OCI-M1 (cell line): ENCODE data around the gene LOXL3.

Source experiments
- DNase-seq: peaks from one replicate; lab custom pipeline; 2025; lab: John Stamatoyannopoulos, UW

LOXL3 gene, protein sequence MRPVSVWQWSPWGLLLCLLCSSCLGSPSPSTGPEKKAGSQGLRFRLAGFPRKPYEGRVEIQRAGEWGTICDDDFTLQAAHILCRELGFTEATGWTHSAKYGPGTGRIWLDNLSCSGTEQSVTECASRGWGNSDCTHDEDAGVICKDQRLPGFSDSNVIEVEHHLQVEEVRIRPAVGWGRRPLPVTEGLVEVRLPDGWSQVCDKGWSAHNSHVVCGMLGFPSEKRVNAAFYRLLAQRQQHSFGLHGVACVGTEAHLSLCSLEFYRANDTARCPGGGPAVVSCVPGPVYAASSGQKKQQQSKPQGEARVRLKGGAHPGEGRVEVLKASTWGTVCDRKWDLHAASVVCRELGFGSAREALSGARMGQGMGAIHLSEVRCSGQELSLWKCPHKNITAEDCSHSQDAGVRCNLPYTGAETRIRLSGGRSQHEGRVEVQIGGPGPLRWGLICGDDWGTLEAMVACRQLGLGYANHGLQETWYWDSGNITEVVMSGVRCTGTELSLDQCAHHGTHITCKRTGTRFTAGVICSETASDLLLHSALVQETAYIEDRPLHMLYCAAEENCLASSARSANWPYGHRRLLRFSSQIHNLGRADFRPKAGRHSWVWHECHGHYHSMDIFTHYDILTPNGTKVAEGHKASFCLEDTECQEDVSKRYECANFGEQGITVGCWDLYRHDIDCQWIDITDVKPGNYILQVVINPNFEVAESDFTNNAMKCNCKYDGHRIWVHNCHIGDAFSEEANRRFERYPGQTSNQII

GRCh38 chr2:74553892-74554819 is at the start of gene LOXL3, which contains the start of gene DOK1:
Gene LOXL3, minus strand, starts transcription at chr2:74553942. Its CDS starts 1,308 bp downstream, at chr2:74552634.
Gene DOK1, plus strand, starts transcription at chr2:74554720. Its CDS starts 35 bp downstream, at chr2:74554755.
- peak; percentile 86 for DNase-seq

GRCh38 chr2:74602586-74603281 is 49.0 kb upstream of the LOXL3 start:
- no peak for DNase-seq

GRCh38 chr2:74599676-74600075 is 45.9 kb upstream of the LOXL3 start:
- peak; percentile 67 for DNase-seq

DNA sequence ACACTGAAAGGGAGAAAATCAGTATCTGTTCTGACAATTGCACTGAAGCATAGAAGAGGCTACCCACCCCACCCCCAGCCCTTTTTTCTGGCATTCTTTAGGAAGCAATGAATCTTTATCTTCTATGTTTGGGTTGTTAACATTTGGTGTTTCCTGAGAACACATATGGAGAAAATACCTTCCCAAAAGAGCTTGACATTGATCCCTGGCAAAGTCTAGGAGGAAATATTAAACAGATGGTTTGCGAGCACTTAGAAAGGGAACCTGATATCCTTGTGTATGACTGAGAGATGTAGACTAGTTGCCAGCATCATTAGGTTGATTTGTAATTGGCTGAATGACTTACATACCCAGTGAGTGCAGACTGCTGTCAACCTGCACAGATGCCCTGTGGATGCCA is 43.7 kb upstream of the LOXL3 start:
- DNase-seq: no peak

- no peak for DNase-seq
These were observed 42.8 kb upstream of the LOXL3 start for GRCh38 chr2:74596584-74596983.

DNA sequence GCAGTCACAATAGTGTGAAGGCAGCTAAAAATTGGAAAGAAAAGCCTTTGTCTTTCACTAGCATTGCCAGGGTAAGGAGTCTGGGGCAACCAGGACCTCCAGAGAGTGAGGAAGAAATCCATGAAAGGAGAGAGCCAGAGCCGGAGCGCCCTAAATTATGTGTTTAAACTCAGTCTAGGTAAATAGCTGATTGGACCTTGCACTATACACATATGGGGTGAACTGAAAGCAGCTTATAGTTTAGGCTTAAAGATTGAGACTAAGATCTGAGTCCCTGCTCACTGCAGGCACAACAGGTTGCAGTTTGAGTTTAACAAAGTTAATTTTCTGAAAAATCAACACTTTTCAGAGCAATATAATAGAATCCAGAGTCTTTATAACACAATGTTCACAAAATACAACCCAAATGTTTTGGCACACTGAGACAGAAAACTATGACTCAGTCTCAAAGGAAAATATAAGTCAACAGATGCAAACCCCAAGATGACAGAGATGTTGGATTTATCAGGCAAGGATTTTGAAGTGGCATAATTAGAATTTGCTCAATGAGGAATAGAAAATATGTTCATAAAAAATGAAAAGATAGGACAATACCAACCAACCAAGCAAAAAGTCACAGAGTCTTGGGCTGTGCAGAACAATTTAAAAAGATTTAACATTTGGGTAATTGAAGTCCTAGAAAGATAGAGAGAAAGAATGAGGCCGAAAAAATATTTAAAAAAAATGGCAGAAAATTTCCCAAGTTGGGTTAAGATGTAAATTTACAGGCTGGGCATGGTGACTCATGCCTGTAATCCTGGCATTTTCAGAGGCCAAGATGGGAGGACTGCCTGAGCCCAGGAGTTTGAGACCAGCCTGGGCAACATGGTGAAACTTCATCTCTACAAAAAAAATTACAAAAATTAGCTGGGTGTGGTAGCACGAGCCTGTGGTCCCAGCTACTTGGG is 40.4 kb upstream of the LOXL3 start:
- no peak for DNase-seq

DNA sequence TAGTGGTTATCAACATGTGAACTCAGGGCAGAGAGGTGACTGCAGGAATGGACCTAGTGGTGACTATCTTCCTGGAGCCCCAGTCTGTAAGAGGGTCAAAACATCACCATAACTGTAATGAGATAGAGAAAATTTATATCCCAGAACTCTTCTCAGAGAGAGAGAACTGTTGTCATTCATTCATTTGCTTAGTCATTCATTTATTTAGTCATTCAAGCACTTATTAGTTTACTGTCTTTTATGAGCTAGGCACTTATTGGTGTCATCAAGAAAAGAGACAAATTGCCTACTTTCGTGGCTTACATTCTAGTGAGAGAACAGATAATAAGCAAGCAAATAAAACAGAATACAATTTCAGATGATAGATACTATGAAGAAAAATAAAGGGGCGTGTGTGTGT is 34.9 kb upstream of the LOXL3 start:
- no peak for DNase-seq

DNA sequence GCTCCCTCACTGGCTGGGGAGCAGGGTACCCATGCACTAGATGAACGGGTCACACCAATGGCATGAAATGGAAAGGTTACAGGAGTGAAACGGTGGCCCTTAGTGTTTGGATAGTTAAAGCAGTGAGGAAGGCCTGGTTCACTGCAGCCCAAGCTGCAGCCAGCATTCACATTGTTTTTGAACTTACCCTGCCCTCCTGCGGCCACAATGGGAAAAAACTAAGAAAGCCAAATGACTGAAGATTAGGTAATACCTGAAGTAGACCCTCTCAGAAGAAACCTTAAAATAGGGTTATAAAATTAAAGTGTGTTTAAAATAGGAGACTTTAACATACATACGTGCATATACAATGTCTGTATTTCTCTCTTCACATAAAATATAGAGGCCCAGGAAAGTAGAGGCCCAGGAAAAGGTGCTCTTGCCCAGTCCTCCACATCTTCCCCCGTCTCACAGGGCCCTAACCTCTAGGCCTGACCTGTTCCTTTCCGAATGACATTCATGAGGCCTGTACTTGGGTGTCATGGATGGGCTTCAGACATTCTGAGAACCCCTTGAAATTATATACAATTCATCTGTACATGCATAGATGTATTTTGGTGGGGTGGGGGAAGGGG is 34.0 kb upstream of the LOXL3 start:
- DNase-seq: peak; percentile 77

- DNase-seq: peak; percentile 65
These were observed 31.9 kb upstream of the LOXL3 start for GRCh38 chr2:74585406-74586185.

DNA sequence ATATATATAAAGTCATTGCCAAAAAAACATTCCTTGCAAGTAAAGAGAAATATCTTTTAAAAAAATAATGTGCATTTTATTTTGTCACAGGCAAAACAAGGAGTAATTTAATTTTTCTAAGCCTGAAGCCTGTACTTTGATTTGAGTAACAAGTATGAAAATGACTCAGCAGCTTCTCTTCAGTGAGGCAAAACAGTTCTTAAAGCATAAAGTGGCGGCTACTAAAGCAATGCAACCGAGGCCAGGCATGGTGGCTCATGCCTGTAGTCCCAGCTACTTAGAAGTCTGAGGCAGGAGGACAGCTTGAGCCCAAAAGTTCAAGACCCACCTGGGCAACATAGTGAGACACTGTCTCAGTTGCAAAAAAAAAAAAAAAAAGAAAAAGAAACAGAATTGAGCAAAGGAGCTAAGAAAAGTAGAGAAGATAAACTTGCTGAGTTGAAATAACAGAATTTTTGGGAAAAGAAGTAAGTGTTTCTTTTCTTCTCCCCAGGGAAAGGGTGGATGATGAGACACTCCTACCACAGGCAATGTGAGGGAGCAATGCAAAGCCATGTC is 30.4 kb upstream of the LOXL3 start:
- no peak for DNase-seq

GRCh38 chr2:74583504-74583903 is 29.8 kb upstream of the LOXL3 start:
- DNase-seq: no peak

DNA sequence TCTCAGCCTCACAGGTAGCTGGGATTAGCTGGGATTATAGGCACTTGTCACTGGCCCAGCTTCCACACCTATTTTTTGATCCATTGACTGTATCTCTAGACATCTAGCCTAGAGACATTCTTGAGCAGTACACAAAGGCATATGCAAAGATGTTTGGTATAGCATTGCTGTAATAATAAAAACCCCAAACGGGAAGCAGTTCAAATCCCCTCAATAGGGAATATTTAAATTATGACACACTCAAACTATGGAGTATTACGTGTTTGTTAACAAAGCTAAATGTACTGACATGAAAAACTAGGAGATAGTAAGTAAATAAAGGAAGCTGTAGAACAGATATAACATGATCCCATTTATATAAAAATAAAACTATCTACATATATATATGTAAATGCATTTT is 28.4 kb upstream of the LOXL3 start:
- no peak for DNase-seq

DNA sequence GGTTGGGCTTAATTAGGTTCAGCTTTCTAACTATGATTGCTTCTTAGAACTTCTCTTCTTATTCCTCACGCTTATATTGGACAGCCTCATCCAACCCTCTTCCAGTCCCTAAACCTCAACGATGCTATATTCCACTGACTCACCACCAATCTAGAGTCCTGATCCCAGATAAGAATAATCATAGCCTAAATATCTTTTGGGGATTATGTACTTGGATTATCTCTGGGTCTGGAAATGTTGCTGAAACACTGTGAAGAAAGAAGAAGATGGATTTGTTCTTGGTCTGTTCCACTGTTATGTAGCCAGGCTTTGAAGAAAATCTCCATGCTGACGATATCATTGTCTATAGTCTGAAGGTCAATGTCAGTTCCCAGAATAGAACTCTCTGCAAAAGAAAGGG is 27.7 kb upstream of the LOXL3 start:
- no peak for DNase-seq

DNA sequence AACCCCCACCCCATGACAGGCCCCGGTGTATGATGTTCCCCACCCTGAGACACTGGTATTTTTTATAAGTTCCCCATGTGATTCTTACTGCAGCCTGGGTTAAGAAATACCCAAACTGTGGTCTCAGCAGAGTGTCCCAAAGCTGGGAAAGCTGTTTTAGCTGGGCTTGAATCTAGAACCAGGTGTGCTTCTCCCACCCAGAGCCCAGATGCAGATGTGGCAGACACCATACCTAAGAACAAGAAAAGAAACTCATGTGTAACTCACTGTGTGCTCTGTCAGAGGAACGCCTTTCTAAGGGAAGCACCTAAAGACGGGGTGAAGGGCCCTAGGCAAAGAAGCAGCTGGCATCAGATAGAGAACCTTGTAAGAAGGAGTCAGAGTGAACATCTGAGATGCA is 24.7 kb upstream of the LOXL3 start:
- DNase-seq: no peak

DNA sequence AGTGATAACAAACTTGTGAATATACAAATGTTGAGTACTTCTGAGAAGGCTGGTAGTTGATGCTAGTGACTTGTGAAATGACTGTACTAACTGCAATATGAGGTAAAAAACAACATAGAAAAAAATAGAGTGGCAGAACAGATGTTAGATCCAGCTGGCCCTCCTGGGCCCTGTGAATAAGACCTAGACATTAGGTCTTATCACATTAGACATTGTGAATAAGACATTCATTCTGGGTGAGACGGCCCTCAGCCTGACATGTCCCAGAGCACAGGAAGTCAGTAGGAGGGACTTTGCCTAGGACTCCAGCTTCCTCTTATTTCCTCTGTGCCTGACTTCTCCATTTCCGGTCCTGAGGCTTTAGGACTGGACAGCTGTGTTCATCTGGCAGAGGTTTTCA is 23.7 kb upstream of the LOXL3 start:
- DNase-seq: peak; percentile 76

DNA sequence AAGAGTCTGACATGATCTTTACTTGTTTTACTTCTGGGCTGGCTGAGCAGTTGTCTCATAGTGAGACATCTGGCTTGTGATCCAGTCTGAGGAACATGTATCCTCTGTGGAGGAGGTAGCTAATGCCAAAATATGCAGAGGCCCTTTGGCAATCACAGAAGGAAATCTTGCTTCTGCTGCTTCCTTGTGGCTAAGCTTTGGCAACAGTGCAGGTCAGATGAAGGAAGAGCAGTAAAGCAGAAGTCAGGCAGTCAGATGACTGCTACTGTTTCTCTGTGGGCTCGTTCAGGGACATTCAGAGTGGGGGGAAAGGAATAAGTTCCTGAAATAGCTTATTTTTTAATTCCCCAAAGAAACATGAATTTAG is 23.1 kb upstream of the LOXL3 start:
- peak; percentile 67 for DNase-seq

DNA sequence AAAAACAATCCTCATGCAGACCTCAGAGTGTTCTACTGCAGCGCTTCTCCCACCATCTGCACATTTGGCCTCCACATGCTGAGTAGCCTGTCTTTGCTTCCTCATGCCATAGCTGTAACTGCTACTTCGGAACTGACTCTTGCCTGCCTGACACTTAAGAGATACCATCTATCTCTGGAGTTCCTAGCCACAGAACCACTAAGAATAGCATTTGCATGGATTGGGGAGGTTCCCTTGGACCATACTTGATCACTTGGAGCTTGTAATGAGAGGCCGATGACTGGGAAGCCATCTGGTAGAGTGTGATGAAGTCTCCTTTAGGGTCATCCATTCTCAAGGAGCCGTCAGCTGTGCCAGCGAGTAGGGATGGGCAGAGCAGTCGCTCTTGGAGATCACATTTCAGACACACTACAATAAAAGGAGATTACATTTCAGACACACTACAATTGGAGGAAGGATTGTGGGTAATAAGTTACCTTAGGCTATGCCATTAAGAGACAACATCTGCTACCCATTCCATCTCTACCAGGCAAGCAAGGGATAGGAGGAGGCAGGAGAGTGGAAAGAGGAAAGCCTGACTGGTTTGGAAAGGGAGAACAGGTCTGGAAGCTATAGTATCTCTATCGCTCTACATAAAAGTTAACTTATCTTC is 22.6 kb upstream of the LOXL3 start:
- DNase-seq: no peak

DNA sequence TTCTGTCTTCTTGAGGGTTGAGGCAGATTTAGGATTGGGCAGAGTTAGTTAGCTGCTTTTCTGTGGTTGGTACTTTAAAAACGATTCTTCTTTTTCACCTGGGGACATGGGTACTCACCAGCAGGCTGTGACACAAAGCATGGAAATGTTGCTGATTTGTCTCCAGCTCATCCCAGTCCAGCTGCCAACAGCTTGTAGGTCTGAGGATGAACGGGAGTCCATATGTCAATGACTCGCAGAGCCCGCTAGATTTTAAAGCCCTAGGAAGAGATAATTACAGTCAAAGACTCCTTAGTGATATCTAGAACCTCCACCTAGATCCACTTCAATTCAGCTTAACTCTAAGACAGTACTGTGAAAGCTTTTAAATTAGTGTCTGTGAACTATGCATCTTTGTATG is 21.6 kb upstream of the LOXL3 start:
- DNase-seq: no peak
